ENCODE data around the gene UMOD.

Gene UMOD

GRCh38 chr16:20298452-20298851 is 54.1 kb downstream of the UMOD start:
- H3K27me3 ChIP-seq (ENCODE audit: low read length), result no peaks in the 10 kb centered on the region
- no peaks in the 10 kb centered on the region for H3K9me3 ChIP-seq (ENCODE audit: insufficient read depth, low read length)
- no peak overlapping the region for H3K9ac ChIP-seq (ENCODE audit: low read length)
- TF ChIP-seq CTCF (IDR thresholded peaks at IDR 0.05; ENCODE audit: insufficient read depth, low read length, poor library complexity, severe bottlenecking), result no peak
- TF ChIP-seq EZH2phosphoT487 (conservative IDR thresholded peaks at IDR 0.05; ENCODE audit: low read length), result no peak
- H3K9me2 ChIP-seq (replicated peaks; ENCODE audit: insufficient read depth, low read length), result no peaks in the 10 kb centered on the region
- no peaks in the 10 kb centered on the region for H3K79me2 ChIP-seq (ENCODE audit: insufficient read depth, low read length)
- H3K4me2 ChIP-seq (ENCODE audit: low read depth, low read length, poor library complexity, severe bottlenecking), result no peak overlapping the region
- H3F3A ChIP-seq (ENCODE audit: insufficient read depth), result no peaks in the 10 kb centered on the region
- H3K4me3 ChIP-seq (ENCODE audit: insufficient read depth, low read length, poor library complexity, severe bottlenecking), result no peak overlapping the region
- H4K20me1 ChIP-seq (ENCODE audit: low read depth, low read length), result no peaks in the 10 kb centered on the region
- H3K27ac ChIP-seq (ENCODE audit: low read depth, low read length), result no peak overlapping the region
- no peak overlapping the region for H2AFZ ChIP-seq (ENCODE audit: low read depth, low read length, severe bottlenecking)
- no peaks in the 10 kb centered on the region for H3K36me3 ChIP-seq (ENCODE audit: low read length)

GRCh38 chr16:20291208-20292206 is 61.0 kb downstream of the UMOD start:
- Histone ChIP-seq H3K36me3 (ENCODE audit: low read length) (no peaks in the 10 kb centered on the region), H3K27me3 (ENCODE audit: low read length) (no peaks in the 10 kb centered on the region), H3K4me3 (ENCODE audit: insufficient read depth, low read length, poor library complexity, severe bottlenecking) (no peak overlapping the region), H4K20me1 (ENCODE audit: low read depth, low read length) (no peaks in the 10 kb centered on the region), H3K79me2 (ENCODE audit: insufficient read depth, low read length) (no peaks in the 10 kb centered on the region), H3K4me2 (ENCODE audit: low read depth, low read length, poor library complexity, severe bottlenecking) (no peak overlapping the region), H3K9me2 (replicated peaks; ENCODE audit: insufficient read depth, low read length) (no peaks in the 10 kb centered on the region), H3K27ac (ENCODE audit: low read depth, low read length) (no peak overlapping the region), H3K9me3 (ENCODE audit: insufficient read depth, low read length) (no peaks in the 10 kb centered on the region), H2AFZ (ENCODE audit: low read depth, low read length, severe bottlenecking) (no peak overlapping the region), H3F3A (ENCODE audit: insufficient read depth) (no peaks in the 10 kb centered on the region), H3K9ac (ENCODE audit: low read length) (no peak overlapping the region)
- TF ChIP-seq CTCF (IDR thresholded peaks at IDR 0.05; ENCODE audit: insufficient read depth, low read length, poor library complexity, severe bottlenecking) (no peak), EZH2phosphoT487 (conservative IDR thresholded peaks at IDR 0.05; ENCODE audit: low read length) (no peak)

- Histone ChIP-seq H3K79me2 (ENCODE audit: insufficient read depth, low read length) (no peaks in the 10 kb centered on the region), H2AFZ (ENCODE audit: low read depth, low read length, severe bottlenecking) (no peak overlapping the region), H3K36me3 (ENCODE audit: low read length) (no peaks in the 10 kb centered on the region), H3K4me2 (ENCODE audit: low read depth, low read length, poor library complexity, severe bottlenecking) (no peak overlapping the region), H3K27ac (ENCODE audit: low read depth, low read length) (no peak overlapping the region), H3K9me2 (replicated peaks; ENCODE audit: insufficient read depth, low read length) (no peaks in the 10 kb centered on the region), H3K9ac (ENCODE audit: low read length) (no peak overlapping the region), H4K20me1 (ENCODE audit: low read depth, low read length) (no peaks in the 10 kb centered on the region), H3K27me3 (ENCODE audit: low read length) (no peaks in the 10 kb centered on the region), H3F3A (ENCODE audit: insufficient read depth) (no peaks in the 10 kb centered on the region), H3K9me3 (ENCODE audit: insufficient read depth, low read length) (no peaks in the 10 kb centered on the region), H3K4me3 (ENCODE audit: insufficient read depth, low read length, poor library complexity, severe bottlenecking) (no peak overlapping the region)
- no peak for TF ChIP-seq EZH2phosphoT487 (conservative IDR thresholded peaks at IDR 0.05; ENCODE audit: low read length)
- TF ChIP-seq CTCF (IDR thresholded peaks at IDR 0.05; ENCODE audit: insufficient read depth, low read length, poor library complexity, severe bottlenecking), result no peak
Observed at GRCh38 chr16:20289571-20289970, 62.9 kb downstream of the UMOD start.

Data from SU-DHL-6 (cell line).